Measurements from ENCODE around the gene CST7.
"Not testable (repeated sequence)": the region's sequence is repeated elsewhere in the genome, so short reads cannot be mapped to it uniquely, and the experiment has no call there.

CST7 gene

GRCh38 chr20:24929867-24930723 is 19.0 kb upstream of the CST7 start:
- peak; percentile 29 for DNase-seq

GRCh38 chr20:24930724-24931688 is 18.1 kb upstream of the CST7 start:
- DNase-seq, result not testable (repeated sequence)

GRCh38 chr20:24931893-24932292 is 17.2 kb upstream of the CST7 start:
- DNase-seq, result not testable (repeated sequence)

GRCh38 chr20:24933266-24933908 is 15.7 kb upstream of the CST7 start:
- DNase-seq, result no peak

- no peak for DNase-seq
Measured at GRCh38 chr20:24934101-24934661, 14.9 kb upstream of the CST7 start.

- no peak for DNase-seq
Measured at GRCh38 chr20:24934716-24935115, 14.4 kb upstream of the CST7 start.

- no peak for DNase-seq
Measured at GRCh38 chr20:24935140-24935539, 13.9 kb upstream of the CST7 start.

GRCh38 chr20:24935766-24936525 is 13.1 kb upstream of the CST7 start:
- no peak for DNase-seq

- no peak for DNase-seq
Measured at GRCh38 chr20:24936526-24937407, 12.3 kb upstream of the CST7 start.

GRCh38 chr20:24937579-24937978 is 11.5 kb upstream of the CST7 start:
- DNase-seq, result no peak

GRCh38 chr20:24938498-24938897 is 10.6 kb upstream of the CST7 start:
- no peak for DNase-seq

GRCh38 chr20:24939036-24939435 is 10.0 kb upstream of the CST7 start:
- DNase-seq, result no peak

GRCh38 chr20:24942679-24943078 is 6.4 kb upstream of the CST7 start:
- DNase-seq, result no peak

GRCh38 chr20:24943196-24943595 is 5.9 kb upstream of the CST7 start:
- no peak for DNase-seq

- no peak for DNase-seq
Measured at GRCh38 chr20:24943731-24944130, 5.3 kb upstream of the CST7 start.

- DNase-seq, result not testable (repeated sequence)
Measured at GRCh38 chr20:24946376-24946775, 2.7 kb upstream of the CST7 start.

GRCh38 chr20:24948396-24948938 is 602 bp upstream of the CST7 start:
- not testable (repeated sequence) for DNase-seq

GRCh38 chr20:24949756-24950127 is 673 bp downstream of the CST7 start:
- DNase-seq, result no peak

- no peak for DNase-seq
Measured at GRCh38 chr20:24950128-24950835, 1.2 kb downstream of the CST7 start.
